PC-3 (cell line): ENCODE measurements around the gene CDH13. TPM values are rescaled to one million over a fixed set of nuclear protein-coding genes. Genes with fewer than 3 reads are reported as not detected.

ENCODE experiments used
- ATAC-seq: fragments of 200-7000 bp; cut with Tn5 transposase; 2 replicates; pipeline ENCODE4 v1.9.1; 2020; ENCODE audit warnings: mild to moderate bottlenecking, moderate library complexity
- BruUV-seq: library from RNA; stranded (reverse); fragments of 400-500 nt; replicated peaks from 2 replicates; lab custom pipeline; 2021; lab: Mats Ljungman, UMichigan
- CTCF ChIA-PET: fragments of 300-600 bp; sonication (Branson Sonifier 250); formaldehyde crosslinking; loops from one replicate; lab custom pipeline; 2022; ENCODE audit warnings: antibody characterized with exemption; lab: Charles Lee
- POLR2A ChIA-PET: fragments of 300-600 bp; sonication (Branson Sonifier 250); formaldehyde crosslinking; loops from one replicate; lab custom pipeline; 2022; ENCODE audit warnings: antibody characterized with exemption; ENCODE audit not compliant: unreplicated experiment; lab: Charles Lee
- DNase-seq: peaks from one replicate; pipeline ENCODE4 v3.0.0-alpha.2; 2015
- H2AFZ ChIP-seq: fragments of 300-600 bp; sonication (generic); 2 replicates; pipeline ENCODE4 v1.6.0; 2016; ENCODE audit warnings: antibody characterized with exemption, low read length
- H3F3A ChIP-seq: fragments of 300-600 bp; sonication (generic); one replicate; pipeline ENCODE4 v1.6.0; 2017; ENCODE audit warnings: antibody characterized with exemption, low read length, control low read depth, mild to moderate bottlenecking; ENCODE audit not compliant: unreplicated experiment
- H3K27ac ChIP-seq: fragments of 300-600 bp; sonication (generic); 2 replicates; pipeline ENCODE4 v1.5.1; 2016; ENCODE audit warnings: mild to moderate bottlenecking, low read length
- H3K27me3 ChIP-seq: fragments of 300-600 bp; sonication (generic); 2 replicates; pipeline ENCODE4 v1.6.1; 2016; ENCODE audit warnings: low read length, mixed read lengths
- H3K36me3 ChIP-seq: fragments of 300-600 bp; sonication (generic); 2 replicates; pipeline ENCODE4 v1.6.1; 2016; ENCODE audit warnings: low read depth, mixed run types, low read length, mixed read lengths
- H3K4me1 ChIP-seq: fragments of 300-600 bp; sonication (generic); 2 replicates; pipeline ENCODE4 v1.5.1; 2016; ENCODE audit warnings: low read length; ENCODE audit not compliant: insufficient read depth
- H3K4me2 ChIP-seq: fragments of 300-600 bp; sonication (generic); 2 replicates; pipeline ENCODE4 v1.6.0; 2016; ENCODE audit warnings: low read length
- H3K4me3 ChIP-seq: fragments of 300-600 bp; sonication (generic); 2 replicates; pipeline ENCODE4 v1.5.1; 2016; ENCODE audit warnings: mild to moderate bottlenecking, low read length, mixed read lengths
- H3K79me2 ChIP-seq: fragments of 300-600 bp; sonication (generic); 2 replicates; pipeline ENCODE4 v1.6.1; 2017; ENCODE audit warnings: low read length, mixed read lengths
- H3K9ac ChIP-seq: fragments of 300-600 bp; sonication (generic); 2 replicates; pipeline ENCODE4 v1.6.0; 2016; ENCODE audit warnings: mild to moderate bottlenecking, low read length
- H3K9me2 ChIP-seq: fragments of 300-600 bp; sonication (generic); replicated peaks from 2 replicates; pipeline ENCODE4 v1.6.1; 2016; ENCODE audit warnings: mixed run types, low read length, mixed read lengths
- H3K9me3 ChIP-seq: fragments of 300-600 bp; sonication (generic); 2 replicates; pipeline ENCODE4 v1.6.1; 2016; ENCODE audit warnings: low read length, mixed read lengths
- H4K20me1 ChIP-seq: fragments of 300-600 bp; sonication (generic); 2 replicates; pipeline ENCODE4 v1.6.1; 2016; ENCODE audit warnings: low read length, mixed read lengths
- EZH2 ChIP-seq: fragments of 300-600 bp; sonication (generic); IDR thresholded peaks from one replicate; pipeline ENCODE4 v1.6.1; 2017; ENCODE audit warnings: antibody characterized with exemption, mild to moderate bottlenecking, low read length; ENCODE audit not compliant: unreplicated experiment
- EZH2phosphoT487 ChIP-seq: fragments of 300-600 bp; sonication (generic); IDR thresholded peaks from 2 replicates; pipeline ENCODE4 v1.6.1; 2018; ENCODE audit warnings: mild to moderate bottlenecking, antibody characterized with exemption, low read length, borderline replicate concordance
- intact Hi-C: fragments of 100-400 bp; cut with micrococcal nuclease; formaldehyde crosslinking; loops from 2 replicates; pipeline ENCODE4 v1.9.0; 2023
- total RNA-seq: library from RNA; depleted of rRNA; stranded (reverse); fragments of >200 nt; gene quantifications from 2 replicates; pipeline ENCODE4 v1.2.3, GENCODE V29; 2014
- TF ChIP-seq, protein P1 (sequence below): fragments of 300-600 bp; sonication (generic); conservative IDR thresholded peaks from 2 replicates; pipeline ENCODE4 v1.5.1; 2017; ENCODE audit warnings: antibody characterized with exemption, low read depth, mild to moderate bottlenecking, low read length

Gene CDH13
- total RNA-seq, 1 experiment from 2014 or later: 0.36 TPM

DNA sequence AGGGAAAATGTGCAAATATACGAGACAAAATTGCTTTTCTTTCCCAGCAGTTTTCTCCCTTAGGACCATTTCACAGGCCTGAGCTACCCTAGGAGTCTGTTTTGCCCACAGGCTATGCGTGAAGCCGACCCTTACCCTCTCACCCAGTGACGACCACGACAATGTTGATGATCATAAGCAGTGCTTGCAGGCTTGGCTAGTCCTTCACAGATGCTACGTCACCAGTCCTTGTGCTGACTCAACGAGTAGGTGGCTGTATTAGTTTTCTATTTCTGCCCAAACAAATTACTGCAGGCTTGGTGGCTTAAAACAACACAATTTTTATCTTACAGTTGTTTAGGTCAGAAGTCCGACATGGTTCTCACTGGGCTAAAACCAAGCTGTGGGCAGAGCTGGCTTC, 606.4 kb downstream of the CDH13 start:
- ChIA-PET CTCF (no interaction called here), POLR2A (no interaction called here)
- no peaks in the 10 kb centered on the region for H3F3A ChIP-seq
- DNase-seq (no peak), ATAC-seq (no peak)
- H3K9me3 ChIP-seq: no peaks in the 10 kb centered on the region
- H4K20me1 ChIP-seq: no peaks in the 10 kb centered on the region
- H3K27me3 ChIP-seq: no peaks in the 10 kb centered on the region
- TF ChIP-seq EZH2phosphoT487: no peak
- BruUV-seq: no TSS peak
- H3K9me2 ChIP-seq: no peaks in the 10 kb centered on the region
- no peak overlapping the region for H3K9ac ChIP-seq
- no peak overlapping the region for H3K27ac ChIP-seq
- no peaks in the 10 kb centered on the region for H3K36me3 ChIP-seq
- no peak overlapping the region for H2AFZ ChIP-seq
- intact Hi-C loops: no loop called here
- H3K4me2 ChIP-seq: no peak overlapping the region
- H3K79me2 ChIP-seq: no peaks in the 10 kb centered on the region
- no peak overlapping the region for H3K4me3 ChIP-seq
- H3K4me1 ChIP-seq: no peaks in the 10 kb centered on the region

DNA sequence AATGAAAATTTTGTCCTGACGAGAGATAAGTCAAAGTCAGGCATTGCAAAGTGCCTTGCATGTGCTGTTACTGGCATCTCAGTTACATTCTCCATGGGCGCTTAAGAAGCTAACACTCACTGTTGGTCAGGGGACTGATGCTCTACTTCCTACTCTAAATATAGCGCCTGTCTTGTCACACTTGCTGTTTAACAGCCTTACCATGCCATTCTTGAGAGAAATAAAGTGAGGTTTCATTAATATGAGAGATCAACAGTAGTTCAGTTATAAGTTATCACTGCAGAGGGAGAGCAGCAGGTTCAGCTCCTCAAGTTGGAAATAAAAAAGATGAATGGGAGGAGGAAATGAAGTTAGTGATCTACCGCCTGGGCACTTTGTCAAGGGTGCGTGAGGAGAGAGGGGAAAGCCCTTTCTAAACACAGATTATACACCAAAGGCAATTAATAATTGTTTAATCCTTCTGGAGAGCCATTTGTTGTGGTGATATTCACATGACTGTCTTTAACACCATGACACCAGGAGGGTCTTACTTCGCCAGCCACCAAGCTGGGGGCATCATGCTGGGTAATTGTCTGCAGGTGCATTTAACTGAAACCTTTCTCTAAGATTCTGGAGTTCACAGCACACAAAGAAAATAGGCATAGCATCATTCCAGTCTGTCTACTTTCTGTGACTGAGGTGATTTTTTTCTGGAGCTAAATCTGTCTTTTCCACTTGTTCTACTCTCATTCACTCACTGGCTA, 612.4 kb downstream of the CDH13 start:
- H3K4me2 ChIP-seq: no peak overlapping the region
- no peaks in the 10 kb centered on the region for H3K27me3 ChIP-seq
- H3F3A ChIP-seq: no peaks in the 10 kb centered on the region
- H3K4me3 ChIP-seq: no peak overlapping the region
- POLR2A ChIA-PET: no interaction called here
- no peaks in the 10 kb centered on the region for H4K20me1 ChIP-seq
- no TSS peak for BruUV-seq
- H3K36me3 ChIP-seq: no peaks in the 10 kb centered on the region
- no peaks in the 10 kb centered on the region for H3K79me2 ChIP-seq
- CTCF ChIA-PET: no interaction called here
- H3K9me3 ChIP-seq: no peaks in the 10 kb centered on the region
- DNase-seq (no peak), ATAC-seq (no peak)
- no peaks in the 10 kb centered on the region for H3K4me1 ChIP-seq
- H2AFZ ChIP-seq: no peak overlapping the region
- intact Hi-C loops: no loop called here
- H3K27ac ChIP-seq: no peak overlapping the region
- H3K9ac ChIP-seq: no peak overlapping the region
- no peaks in the 10 kb centered on the region for H3K9me2 ChIP-seq
- TF ChIP-seq EZH2phosphoT487: no peak
- TF ChIP-seq EZH2: no peak
- TF ChIP-seq, protein P1, sequence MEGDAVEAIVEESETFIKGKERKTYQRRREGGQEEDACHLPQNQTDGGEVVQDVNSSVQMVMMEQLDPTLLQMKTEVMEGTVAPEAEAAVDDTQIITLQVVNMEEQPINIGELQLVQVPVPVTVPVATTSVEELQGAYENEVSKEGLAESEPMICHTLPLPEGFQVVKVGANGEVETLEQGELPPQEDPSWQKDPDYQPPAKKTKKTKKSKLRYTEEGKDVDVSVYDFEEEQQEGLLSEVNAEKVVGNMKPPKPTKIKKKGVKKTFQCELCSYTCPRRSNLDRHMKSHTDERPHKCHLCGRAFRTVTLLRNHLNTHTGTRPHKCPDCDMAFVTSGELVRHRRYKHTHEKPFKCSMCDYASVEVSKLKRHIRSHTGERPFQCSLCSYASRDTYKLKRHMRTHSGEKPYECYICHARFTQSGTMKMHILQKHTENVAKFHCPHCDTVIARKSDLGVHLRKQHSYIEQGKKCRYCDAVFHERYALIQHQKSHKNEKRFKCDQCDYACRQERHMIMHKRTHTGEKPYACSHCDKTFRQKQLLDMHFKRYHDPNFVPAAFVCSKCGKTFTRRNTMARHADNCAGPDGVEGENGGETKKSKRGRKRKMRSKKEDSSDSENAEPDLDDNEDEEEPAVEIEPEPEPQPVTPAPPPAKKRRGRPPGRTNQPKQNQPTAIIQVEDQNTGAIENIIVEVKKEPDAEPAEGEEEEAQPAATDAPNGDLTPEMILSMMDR: no peak

DNA sequence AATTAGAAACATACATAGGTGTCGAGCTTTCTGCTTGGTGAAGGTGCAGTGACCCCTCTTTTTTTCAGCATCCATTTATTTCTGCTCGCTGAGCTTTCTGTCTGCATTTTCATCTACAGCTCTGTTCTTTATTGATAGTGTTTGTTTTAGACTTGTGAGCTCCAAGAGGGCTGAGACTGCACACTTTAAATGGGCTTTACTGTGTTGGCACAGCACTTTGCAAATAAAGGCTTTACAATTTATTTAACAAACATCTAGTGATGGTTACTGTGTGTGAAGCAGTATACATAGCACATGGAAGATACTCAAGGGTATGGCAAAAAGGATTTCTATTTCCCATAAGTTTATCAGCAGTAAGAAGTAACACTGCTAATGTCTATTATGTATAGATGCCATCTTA, 617.3 kb downstream of the CDH13 start:
- POLR2A ChIA-PET: no interaction called here

More for the DNA sequence above, 617.3 kb downstream of the CDH13 start:
- Histone ChIP-seq H3K36me3 (no peaks in the 10 kb centered on the region), H3K79me2 (no peaks in the 10 kb centered on the region), H3K27me3 (no peaks in the 10 kb centered on the region), H3K27ac (no peak overlapping the region), H3K9me3 (no peaks in the 10 kb centered on the region), H3K9ac (no peak overlapping the region), H3F3A (no peaks in the 10 kb centered on the region), H2AFZ (no peak overlapping the region), H4K20me1 (no peaks in the 10 kb centered on the region), H3K4me3 (no peak overlapping the region), H3K4me1 (no peaks in the 10 kb centered on the region), H3K4me2 (no peak overlapping the region), H3K9me2 (no peaks in the 10 kb centered on the region)
- TF ChIP-seq EZH2: no peak
- TF ChIP-seq EZH2phosphoT487: no peak
- TF ChIP-seq, protein P1: no peak
- CTCF ChIA-PET: no interaction called here
- no peak for ATAC-seq
- DNase-seq: no peak
- no TSS peak for BruUV-seq
- intact Hi-C loops: no loop called here
